ENCODE measurements around the gene RNF213.

RNF213 gene

DNA sequence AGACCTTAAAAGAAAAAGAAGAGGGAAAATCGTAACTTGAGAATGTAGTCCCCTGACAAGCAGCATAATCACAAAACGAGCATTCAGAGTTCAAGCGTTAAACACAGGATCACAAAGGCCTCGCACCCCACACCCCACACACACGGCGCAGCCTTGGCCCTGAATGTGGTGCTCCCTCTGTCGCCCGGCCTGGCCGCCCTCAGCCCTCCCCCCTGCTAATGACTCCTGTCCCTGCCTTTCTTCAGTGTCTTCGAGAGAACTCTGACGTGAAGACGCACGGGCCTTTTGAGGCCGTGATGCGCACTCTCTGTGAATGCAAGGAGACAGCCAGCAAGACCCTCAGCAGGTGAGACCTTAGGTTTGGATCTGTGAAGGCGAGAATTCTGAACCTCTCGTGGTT lies 106.9 kb downstream of the RNF213 start:
- Histone ChIP-seq H3K27me3 (ENCODE audit: insufficient read depth, insufficient read length) (no peaks in the 10 kb centered on the region), H3K9ac (ENCODE audit: insufficient read length, low read depth) (no peak overlapping the region), H3K9me3 (ENCODE audit: insufficient read depth, low read length) (no peaks in the 10 kb centered on the region), H3K36me3 (ENCODE audit: insufficient read depth, insufficient read length, low read length) (peaks cover 88% of the 10 kb centered on the region), H3K4me1 (ENCODE audit: insufficient read depth, insufficient read length) (no peaks in the 10 kb centered on the region), H3K4me3 (ENCODE audit: insufficient read length, low read depth) (no peak overlapping the region)
- no peak for TF ChIP-seq SUZ12 (IDR thresholded peaks at IDR 0.05; ENCODE audit: extremely low read depth, insufficient read depth, insufficient read length)
- TF ChIP-seq YY1 (IDR thresholded peaks at IDR 0.05; ENCODE audit: insufficient read depth, insufficient read length) = no peak
- no peak for TF ChIP-seq ZNF274 (IDR thresholded peaks at IDR 0.05; ENCODE audit: low read depth, low read length)
- no peak for DNase-seq (ENCODE audit: low read depth, low spot score)

DNA sequence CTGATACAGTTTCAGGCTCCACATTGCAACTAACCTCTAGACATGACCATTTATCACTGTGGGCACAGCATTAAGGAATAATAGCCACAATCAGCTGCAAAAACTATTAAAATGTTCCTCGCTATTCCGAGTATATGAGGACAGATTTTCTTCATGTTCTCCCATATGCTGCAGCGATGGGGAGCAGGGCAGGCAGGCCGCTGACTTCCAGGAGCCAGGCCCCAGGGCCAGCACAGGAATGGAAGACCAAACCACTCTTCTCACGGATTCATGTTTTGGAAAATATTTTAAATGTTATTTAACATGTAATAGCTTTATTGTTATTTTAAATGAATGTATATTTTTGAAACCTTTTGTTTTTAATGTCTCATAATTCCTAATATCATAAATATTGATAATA lies 110.5 kb downstream of the RNF213 start:
- Histone ChIP-seq H3K36me3 (ENCODE audit: insufficient read depth, insufficient read length, low read length) (peaks cover 85% of the 10 kb centered on the region), H3K4me3 (ENCODE audit: insufficient read length, low read depth) (no peak overlapping the region), H3K4me1 (ENCODE audit: insufficient read depth, insufficient read length) (peaks cover 8% of the 10 kb centered on the region), H3K9ac (ENCODE audit: insufficient read length, low read depth) (no peak overlapping the region), H3K27me3 (ENCODE audit: insufficient read depth, insufficient read length) (no peaks in the 10 kb centered on the region), H3K9me3 (ENCODE audit: insufficient read depth, low read length) (no peaks in the 10 kb centered on the region)
- TF ChIP-seq ZNF274 (IDR thresholded peaks at IDR 0.05; ENCODE audit: low read depth, low read length) (no peak), YY1 (IDR thresholded peaks at IDR 0.05; ENCODE audit: insufficient read depth, insufficient read length) (no peak), SUZ12 (IDR thresholded peaks at IDR 0.05; ENCODE audit: extremely low read depth, insufficient read depth, insufficient read length) (no peak)
- no peak for DNase-seq (ENCODE audit: low read depth, low spot score)

DNA sequence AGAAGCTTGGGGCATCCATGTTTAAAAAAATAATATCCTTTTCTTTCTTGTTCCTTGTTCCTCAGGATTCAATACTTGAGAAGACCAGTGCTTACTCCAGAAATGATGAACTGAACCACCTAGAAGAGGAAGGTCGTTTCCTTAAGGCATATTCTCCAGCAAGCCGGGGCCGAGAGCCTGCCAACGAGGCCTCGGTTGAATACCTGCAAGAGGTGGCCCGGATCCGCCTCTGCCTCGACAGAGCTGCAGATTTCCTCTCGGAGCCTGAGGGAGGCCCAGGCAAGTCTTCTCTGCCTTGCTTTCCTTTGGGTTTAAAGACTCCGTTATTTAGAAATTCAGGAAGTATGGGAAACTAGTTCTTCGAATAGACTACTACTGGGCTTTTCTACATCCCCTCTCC lies 111.8 kb downstream of the RNF213 start:
- no peak for TF ChIP-seq YY1 (IDR thresholded peaks at IDR 0.05; ENCODE audit: insufficient read depth, insufficient read length)
- no peak for TF ChIP-seq ZNF274 (IDR thresholded peaks at IDR 0.05; ENCODE audit: low read depth, low read length)
- TF ChIP-seq SUZ12 (IDR thresholded peaks at IDR 0.05; ENCODE audit: extremely low read depth, insufficient read depth, insufficient read length) = no peak
- Histone ChIP-seq H3K4me3 (ENCODE audit: insufficient read length, low read depth) (no peak overlapping the region), H3K27me3 (ENCODE audit: insufficient read depth, insufficient read length) (no peaks in the 10 kb centered on the region), H3K4me1 (ENCODE audit: insufficient read depth, insufficient read length) (peaks cover 8% of the 10 kb centered on the region), H3K9me3 (ENCODE audit: insufficient read depth, low read length) (no peaks in the 10 kb centered on the region), H3K9ac (ENCODE audit: insufficient read length, low read depth) (no peak overlapping the region), H3K36me3 (ENCODE audit: insufficient read depth, insufficient read length, low read length) (peaks cover 89% of the 10 kb centered on the region)
- DNase-seq (ENCODE audit: low read depth, low spot score) = no peak

DNA sequence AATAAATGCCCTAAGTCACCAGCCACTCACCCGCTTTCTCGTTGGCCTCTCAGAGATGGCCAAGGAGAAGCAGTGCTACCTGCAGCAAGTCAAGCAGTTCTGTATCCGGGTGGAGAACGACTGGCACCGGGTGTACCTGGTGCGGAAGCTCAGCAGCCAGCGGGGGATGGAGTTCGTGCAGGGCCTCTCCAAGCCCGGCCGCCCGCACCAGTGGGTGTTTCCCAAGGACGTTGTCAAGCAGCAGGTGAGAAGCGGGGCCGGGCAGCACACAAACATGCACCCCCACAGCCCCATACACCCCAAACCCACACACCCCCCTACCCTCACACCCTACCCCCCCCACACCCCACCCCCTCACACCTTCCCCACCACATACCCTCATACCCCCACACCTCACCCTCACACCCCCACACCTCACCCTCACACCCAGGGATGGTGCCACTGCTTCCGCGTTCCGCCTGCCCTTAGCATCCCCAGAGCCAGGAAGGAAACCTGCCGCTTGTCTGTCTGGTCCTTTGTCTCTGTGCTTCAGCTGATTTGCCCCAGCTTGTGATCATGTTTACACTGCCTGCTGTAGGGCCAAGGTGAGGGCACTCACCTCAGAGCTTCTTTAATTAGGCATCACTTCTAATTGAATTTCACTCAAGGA lies 112.4 kb downstream of the RNF213 start:
- Histone ChIP-seq H3K36me3 (ENCODE audit: insufficient read depth, insufficient read length, low read length) (peaks cover 89% of the 10 kb centered on the region), H3K27me3 (ENCODE audit: insufficient read depth, insufficient read length) (no peaks in the 10 kb centered on the region), H3K9me3 (ENCODE audit: insufficient read depth, low read length) (no peaks in the 10 kb centered on the region), H3K9ac (ENCODE audit: insufficient read length, low read depth) (no peak overlapping the region), H3K4me3 (ENCODE audit: insufficient read length, low read depth) (no peak overlapping the region), H3K4me1 (ENCODE audit: insufficient read depth, insufficient read length) (peaks cover 8% of the 10 kb centered on the region)
- no peak for TF ChIP-seq ZNF274 (IDR thresholded peaks at IDR 0.05; ENCODE audit: low read depth, low read length)
- no peak for TF ChIP-seq SUZ12 (IDR thresholded peaks at IDR 0.05; ENCODE audit: extremely low read depth, insufficient read depth, insufficient read length)
- no peak for TF ChIP-seq YY1 (IDR thresholded peaks at IDR 0.05; ENCODE audit: insufficient read depth, insufficient read length)
- no peak for DNase-seq (ENCODE audit: low read depth, low spot score)

DNA sequence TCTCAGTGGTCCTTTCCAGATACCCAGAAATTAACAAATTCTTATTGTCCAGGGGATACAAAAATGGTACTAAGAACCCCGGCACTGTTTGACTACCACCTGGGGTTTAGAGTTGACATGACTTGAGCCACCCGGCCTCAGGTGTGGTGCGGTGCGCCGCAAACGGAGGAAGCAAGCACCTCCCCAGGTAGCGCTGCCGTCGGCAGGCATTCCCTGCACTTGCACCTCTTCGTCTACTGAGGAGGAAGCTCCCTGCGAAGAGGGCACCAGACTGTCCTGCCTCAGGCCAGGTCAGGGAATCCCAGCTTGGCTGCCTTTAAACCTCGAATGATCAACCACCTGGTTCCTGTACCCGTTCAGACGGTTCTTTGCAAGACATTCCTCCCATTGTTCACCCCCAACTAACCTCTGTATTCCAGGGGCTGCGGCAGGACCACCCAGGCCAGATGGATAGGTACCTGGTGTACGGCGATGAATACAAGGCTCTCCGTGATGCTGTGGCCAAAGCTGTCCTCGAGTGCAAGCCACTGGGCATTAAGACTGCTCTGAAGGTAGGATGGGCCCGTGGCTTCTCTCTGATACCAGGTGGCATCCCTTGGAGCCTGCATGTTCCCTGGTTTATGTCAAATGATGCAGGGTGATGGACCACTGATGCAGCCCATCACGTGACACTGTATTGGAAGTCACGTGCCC lies 113.5 kb downstream of the RNF213 start:
- peaks cover 8% of the 10 kb centered on the region for H3K4me1 ChIP-seq (ENCODE audit: insufficient read depth, insufficient read length)
- peaks cover 92% of the 10 kb centered on the region for H3K36me3 ChIP-seq (ENCODE audit: insufficient read depth, insufficient read length, low read length)
- H3K9me3 ChIP-seq (ENCODE audit: insufficient read depth, low read length) = no peaks in the 10 kb centered on the region
- no peak overlapping the region for H3K4me3 ChIP-seq (ENCODE audit: insufficient read length, low read depth)
- no peaks in the 10 kb centered on the region for H3K27me3 ChIP-seq (ENCODE audit: insufficient read depth, insufficient read length)
- H3K9ac ChIP-seq (ENCODE audit: insufficient read length, low read depth) = no peak overlapping the region
- no peak for DNase-seq (ENCODE audit: low read depth, low spot score)
- TF ChIP-seq SUZ12 (IDR thresholded peaks at IDR 0.05; ENCODE audit: extremely low read depth, insufficient read depth, insufficient read length) (no peak), YY1 (IDR thresholded peaks at IDR 0.05; ENCODE audit: insufficient read depth, insufficient read length) (no peak), ZNF274 (IDR thresholded peaks at IDR 0.05; ENCODE audit: low read depth, low read length) (no peak)

DNA sequence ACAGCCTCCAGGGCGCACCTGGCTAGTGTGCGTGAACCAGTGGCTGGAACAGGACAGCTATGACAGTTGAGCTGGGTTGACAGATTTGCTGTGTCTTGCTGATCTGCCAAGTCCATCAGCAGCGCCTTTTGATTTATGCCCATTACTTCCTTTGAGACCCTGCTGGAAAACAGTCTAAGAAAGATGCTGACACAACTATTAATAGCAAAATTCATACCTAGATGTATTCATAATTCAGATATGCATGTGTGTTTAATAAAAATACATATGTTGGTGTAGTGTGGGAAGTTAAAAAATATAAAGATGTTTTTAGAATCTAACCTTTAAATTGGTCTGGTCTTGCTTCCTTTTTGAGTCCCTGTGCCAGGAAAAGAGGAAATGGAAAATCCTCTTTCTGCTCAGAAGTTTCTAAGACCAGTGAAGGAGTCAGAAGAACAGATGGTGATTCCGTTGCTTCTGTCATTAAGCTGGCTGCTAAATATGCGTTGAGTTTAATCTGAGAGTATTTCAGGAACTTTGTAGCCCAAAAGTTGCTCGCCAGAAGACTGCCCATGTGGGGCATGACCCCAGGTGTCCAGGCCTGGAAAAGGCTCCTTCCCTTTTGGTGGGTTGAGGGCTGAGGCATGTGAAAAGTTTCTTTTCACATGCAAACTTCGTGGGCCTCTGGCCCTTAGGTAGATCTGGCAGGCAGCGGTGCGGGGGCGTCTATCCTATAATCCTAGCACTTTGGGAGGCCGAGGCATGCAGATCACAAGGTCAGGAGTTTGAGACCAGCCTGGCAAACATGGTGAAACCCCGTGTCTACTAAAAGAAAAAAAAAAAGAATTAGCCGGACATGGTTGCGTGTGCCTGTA lies 114.3 kb downstream of the RNF213 start:
- Histone ChIP-seq H3K4me1 (ENCODE audit: insufficient read depth, insufficient read length) (peaks cover 8% of the 10 kb centered on the region), H3K36me3 (ENCODE audit: insufficient read depth, insufficient read length, low read length) (peaks cover 92% of the 10 kb centered on the region)

DNA sequence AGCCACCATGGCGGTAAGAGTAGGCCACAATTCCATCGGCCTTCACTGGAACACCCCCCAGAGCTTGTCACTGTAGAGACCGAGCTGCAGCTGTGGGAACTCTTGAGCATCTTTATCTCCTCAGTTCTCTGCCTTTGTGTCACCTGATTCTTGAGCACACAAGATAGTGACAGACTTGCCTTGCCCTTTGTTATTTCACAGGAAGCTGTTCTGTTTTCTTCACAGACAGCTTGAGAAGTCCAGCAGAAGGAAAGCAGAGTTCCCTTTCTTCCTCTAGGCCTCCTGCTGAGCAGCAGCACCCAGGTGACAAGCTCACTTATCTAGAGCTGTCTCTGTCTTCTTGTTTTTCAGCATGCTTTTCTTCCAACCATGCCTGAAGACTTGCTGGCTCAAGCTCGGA lies 115.9 kb downstream of the RNF213 start:
- Histone ChIP-seq H3K9ac (ENCODE audit: insufficient read length, low read depth) (no peak overlapping the region), H3K9me3 (ENCODE audit: insufficient read depth, low read length) (no peaks in the 10 kb centered on the region), H3K27me3 (ENCODE audit: insufficient read depth, insufficient read length) (no peaks in the 10 kb centered on the region), H3K36me3 (ENCODE audit: insufficient read depth, insufficient read length, low read length) (peaks cover 94% of the 10 kb centered on the region), H3K4me1 (ENCODE audit: insufficient read depth, insufficient read length) (peaks cover 8% of the 10 kb centered on the region), H3K4me3 (ENCODE audit: insufficient read length, low read depth) (no peak overlapping the region)
- DNase-seq (ENCODE audit: low read depth, low spot score) = no peak
- no peak for TF ChIP-seq SUZ12 (IDR thresholded peaks at IDR 0.05; ENCODE audit: extremely low read depth, insufficient read depth, insufficient read length)
- no peak for TF ChIP-seq YY1 (IDR thresholded peaks at IDR 0.05; ENCODE audit: insufficient read depth, insufficient read length)
- no peak for TF ChIP-seq ZNF274 (IDR thresholded peaks at IDR 0.05; ENCODE audit: low read depth, low read length)

More for the DNA sequence above, 114.3 kb downstream of the RNF213 start:
- no peak for DNase-seq (ENCODE audit: low read depth, low spot score)
- H3K9me3 ChIP-seq (ENCODE audit: insufficient read depth, low read length) = no peaks in the 10 kb centered on the region
- H3K4me3 ChIP-seq (ENCODE audit: insufficient read length, low read depth) = no peak overlapping the region
- TF ChIP-seq SUZ12 (IDR thresholded peaks at IDR 0.05; ENCODE audit: extremely low read depth, insufficient read depth, insufficient read length) (no peak), YY1 (IDR thresholded peaks at IDR 0.05; ENCODE audit: insufficient read depth, insufficient read length) (no peak), ZNF274 (IDR thresholded peaks at IDR 0.05; ENCODE audit: low read depth, low read length) (no peak)
- no peaks in the 10 kb centered on the region for H3K27me3 ChIP-seq (ENCODE audit: insufficient read depth, insufficient read length)
- no peak overlapping the region for H3K9ac ChIP-seq (ENCODE audit: insufficient read length, low read depth)
